Neural progenitor cell (in vitro differentiated cells): Measurements from ENCODE around the gene RBFOX2. TPM values are rescaled to one million over a fixed set of nuclear protein-coding genes. Genes with fewer than 3 reads are reported as not detected.

Source experiments
- DNase-seq: peaks from one replicate; pipeline ENCODE4 v3.0.0-alpha.2; 2016; ENCODE audit warnings: low spot score
- H2AFZ ChIP-seq: fragments of 200-600 bp; sonication (generic); replicated peaks from 2 replicates; pipeline ENCODE4 v1.6.1; 2016; ENCODE audit warnings: antibody characterized with exemption
- H3F3A ChIP-seq: fragments of 200-600 bp; sonication (generic); 2 replicates; pipeline ENCODE4 v1.6.1; 2016; ENCODE audit warnings: antibody characterized with exemption, low read depth
- H3K27ac ChIP-seq: fragments of 200-600 bp; sonication (generic); 2 replicates; pipeline ENCODE4 v1.5.1; 2016; ENCODE audit warnings: mild to moderate bottlenecking
- H3K27me3 ChIP-seq: fragments of 200-600 bp; sonication (generic); 2 replicates; pipeline ENCODE4 v1.6.1; 2016; ENCODE audit warnings: mild to moderate bottlenecking, moderate library complexity
- H3K36me3 ChIP-seq: fragments of 200-600 bp; sonication (generic); 2 replicates; pipeline ENCODE4 v1.5.1; 2016
- H3K4me1 ChIP-seq: fragments of 200-600 bp; sonication (generic); 2 replicates; pipeline ENCODE4 v1.6.1; 2016; ENCODE audit warnings: mixed run types
- H3K4me2 ChIP-seq: fragments of 200-600 bp; sonication (generic); 2 replicates; pipeline ENCODE4 v1.6.1; 2016
- H3K4me3 ChIP-seq: fragments of 200-600 bp; sonication (generic); 2 replicates; pipeline ENCODE4 v1.5.1; 2016
- H3K79me2 ChIP-seq: fragments of 200-600 bp; sonication (generic); 2 replicates; pipeline ENCODE4 v1.6.1; 2016; ENCODE audit warnings: low read depth
- H3K9ac ChIP-seq: fragments of 200-600 bp; sonication (generic); 2 replicates; pipeline ENCODE4 v1.6.1; 2016
- H3K9me3 ChIP-seq: fragments of 200-600 bp; sonication (generic); 2 replicates; pipeline ENCODE4 v1.5.1; 2016; ENCODE audit warnings: low read depth
- H4K20me1 ChIP-seq: fragments of 200-600 bp; sonication (generic); 2 replicates; pipeline ENCODE4 v1.6.1; 2016; ENCODE audit warnings: low read depth
- H3K27ac Mint-ChIP-seq: 3 replicates; pipeline ENCODE4 v1.8.0; 2021; ENCODE audit warnings: mixed read lengths
- H3K27me3 Mint-ChIP-seq: 2 replicates; pipeline ENCODE4 v1.8.0; 2022; ENCODE audit warnings: low read depth, mild to moderate bottlenecking, inconsistent platforms, moderate library complexity, mixed read lengths; ENCODE audit not compliant: insufficient read depth
- H3K36me3 Mint-ChIP-seq: 3 replicates; pipeline ENCODE4 v1.8.0; 2021; ENCODE audit warnings: mixed read lengths
- H3K4me1 Mint-ChIP-seq: 3 replicates; pipeline ENCODE4 v1.8.0; 2021; ENCODE audit warnings: mixed read lengths
- H3K4me3 Mint-ChIP-seq: 3 replicates; pipeline ENCODE4 v1.8.0; 2021; ENCODE audit warnings: mild to moderate bottlenecking, moderate library complexity, mixed read lengths
- H3K9me3 Mint-ChIP-seq: 3 replicates; pipeline ENCODE4 v1.8.0; 2020; ENCODE audit warnings: mixed read lengths
- CTCF ChIP-seq: fragments of 200-600 bp; sonication (generic); IDR thresholded peaks from 2 replicates; pipeline ENCODE4 v1.5.1; 2017; ENCODE audit warnings: antibody characterized with exemption, mild to moderate bottlenecking
- EZH2 ChIP-seq: fragments of 200-600 bp; sonication (generic); IDR thresholded peaks from 2 replicates; pipeline ENCODE4 v1.6.1; 2017; ENCODE audit warnings: antibody characterized with exemption, mild to moderate bottlenecking, moderate library complexity
- EZH2phosphoT487 ChIP-seq: fragments of 200-600 bp; sonication (generic); IDR thresholded peaks from 2 replicates; pipeline ENCODE4 v1.6.1; 2017; ENCODE audit warnings: antibody characterized with exemption
- total RNA-seq: library from RNA; depleted of rRNA; stranded (reverse); fragments of >200 nt; gene quantifications from 2 replicates; pipeline ENCODE4 v1.2.3, GENCODE V29; 2015; ENCODE audit warnings: low replicate concordance

RBFOX2 gene
- total RNA-seq, 1 donor from 2014 or later = 163 TPM

GRCh38 chr22:35984183-35985175, 44.1 kb downstream of the RBFOX2 start:
- peaks cover 44% of the 10 kb centered on the region for H3K4me1 ChIP-seq
- peaks cover 80% of the 10 kb centered on the region for H4K20me1 ChIP-seq
- no peak overlapping the region for H3K4me2 ChIP-seq
- DNase-seq = no peak
- Mint-ChIP-seq H3K4me3 (no peak overlapping the region), H3K4me1 (peaks cover 45% of the 10 kb centered on the region), H3K9me3 (peaks cover 2% of the 10 kb centered on the region), H3K27me3 (peaks cover 3% of the 10 kb centered on the region), H3K36me3 (peaks cover 19% of the 10 kb centered on the region), H3K27ac (no peak overlapping the region)
- H3K27ac ChIP-seq = no peak overlapping the region
- H3F3A ChIP-seq = peaks cover 21% of the 10 kb centered on the region
- no peaks in the 10 kb centered on the region for H3K9me3 ChIP-seq
- H3K9ac ChIP-seq = no peak overlapping the region
- H3K36me3 ChIP-seq = no peaks in the 10 kb centered on the region
- peaks cover 99% of the 10 kb centered on the region for H3K79me2 ChIP-seq
- no peak overlapping the region for H3K4me3 ChIP-seq
- no peak overlapping the region for H2AFZ ChIP-seq
- TF ChIP-seq EZH2phosphoT487 (no peak), EZH2 (no peak), CTCF (no peak)
- no peaks in the 10 kb centered on the region for H3K27me3 ChIP-seq

GRCh38 chr22:35981900-35982299, 46.7 kb downstream of the RBFOX2 start:
- no peak overlapping the region for H3K4me3 Mint-ChIP-seq
- Histone ChIP-seq H3K36me3 (no peaks in the 10 kb centered on the region), H3K4me1 (peaks cover 41% of the 10 kb centered on the region), H3F3A (peaks cover 21% of the 10 kb centered on the region), H3K9ac (no peak overlapping the region), H3K79me2 (peaks cover 100% of the 10 kb centered on the region), H3K4me3 (no peak overlapping the region), H3K27me3 (no peaks in the 10 kb centered on the region), H3K27ac (peak overlapping the region; percentile 81), H3K9me3 (no peaks in the 10 kb centered on the region), H3K4me2 (peak overlapping the region; percentile 55), H4K20me1 (peaks cover 73% of the 10 kb centered on the region), H2AFZ (no peak overlapping the region)
- H3K27ac Mint-ChIP-seq = no peak overlapping the region
- peaks cover 43% of the 10 kb centered on the region for H3K4me1 Mint-ChIP-seq
- H3K9me3 Mint-ChIP-seq = peaks cover 2% of the 10 kb centered on the region
- H3K27me3 Mint-ChIP-seq = peaks cover 3% of the 10 kb centered on the region
- TF ChIP-seq EZH2phosphoT487 (no peak), EZH2 (no peak), CTCF (no peak)
- H3K36me3 Mint-ChIP-seq = peaks cover 19% of the 10 kb centered on the region
- peak; percentile 13 for DNase-seq

- H3F3A ChIP-seq = peaks cover 17% of the 10 kb centered on the region
- peaks cover 100% of the 10 kb centered on the region for H3K79me2 ChIP-seq
- DNase-seq = no peak
- TF ChIP-seq EZH2 (no peak), EZH2phosphoT487 (no peak), CTCF (no peak)
- no peak overlapping the region for H2AFZ ChIP-seq
- no peak overlapping the region for H3K4me2 ChIP-seq
- peaks cover 15% of the 10 kb centered on the region for H3K36me3 Mint-ChIP-seq
- no peak overlapping the region for H3K9ac ChIP-seq
- peaks cover 2% of the 10 kb centered on the region for H3K9me3 Mint-ChIP-seq
- no peak overlapping the region for H3K4me3 ChIP-seq
- H3K9me3 ChIP-seq = no peaks in the 10 kb centered on the region
- H3K4me3 Mint-ChIP-seq = no peak overlapping the region
- peaks cover 43% of the 10 kb centered on the region for H3K4me1 ChIP-seq
- no peaks in the 10 kb centered on the region for H3K36me3 ChIP-seq
- H3K27me3 Mint-ChIP-seq = peaks cover 3% of the 10 kb centered on the region
- peaks cover 73% of the 10 kb centered on the region for H4K20me1 ChIP-seq
- H3K4me1 Mint-ChIP-seq = peaks cover 34% of the 10 kb centered on the region
- H3K27ac ChIP-seq = no peak overlapping the region
- no peaks in the 10 kb centered on the region for H3K27me3 ChIP-seq
- H3K27ac Mint-ChIP-seq = no peak overlapping the region
These were observed 49.7 kb downstream of the RBFOX2 start for GRCh38 chr22:35978889-35979288.
